NCI-H146 treated with DMSO at 0.1 percent for 48 hours (cell line): Measurements from ENCODE around the gene NCKIPSD.

Experiments used
- DNase-seq: peaks from one replicate; lab custom pipeline; 2025; ENCODE audit not compliant: unreplicated experiment; lab: John Stamatoyannopoulos, UW

NCKIPSD gene

DNA sequence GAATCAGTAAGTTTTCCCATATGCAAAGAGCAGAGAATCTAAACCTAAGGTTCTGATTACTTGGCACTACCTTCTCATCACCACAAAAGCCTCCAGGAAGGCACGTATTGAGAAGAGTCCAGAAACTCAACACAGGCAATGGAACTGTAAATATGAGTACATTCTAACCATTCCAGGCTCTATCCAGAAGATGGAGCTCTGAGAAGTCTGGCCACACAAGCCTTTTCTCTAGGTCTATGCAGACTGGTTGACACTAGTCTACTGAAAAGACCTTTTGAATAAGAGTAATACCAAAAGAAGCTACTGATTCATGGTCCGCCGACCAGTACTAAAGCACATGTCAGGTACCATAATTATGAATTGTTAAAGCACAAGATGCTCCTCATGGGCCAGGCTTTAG lies 12.2 kb upstream of the NCKIPSD start:
- DNase-seq: no peak

DNA sequence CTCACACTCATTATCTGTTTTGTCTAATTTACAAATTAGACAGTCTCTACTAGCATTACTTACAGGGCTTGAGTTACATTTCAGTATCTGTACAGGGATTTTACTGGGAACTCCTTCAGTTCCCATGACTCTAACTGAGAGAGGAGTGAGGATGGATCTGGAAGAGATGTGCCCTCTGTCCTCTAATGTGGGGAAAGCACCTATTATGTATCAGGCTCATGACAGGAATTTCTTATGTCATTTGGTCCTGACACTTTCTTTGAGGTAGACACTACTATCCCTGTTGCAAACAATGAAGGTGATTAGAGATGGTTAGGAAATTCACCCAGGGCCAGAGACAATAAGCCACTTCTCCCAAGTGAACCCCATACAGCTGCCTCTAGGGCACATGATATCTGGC lies 10.9 kb upstream of the NCKIPSD start:
- DNase-seq: no peak

DNA sequence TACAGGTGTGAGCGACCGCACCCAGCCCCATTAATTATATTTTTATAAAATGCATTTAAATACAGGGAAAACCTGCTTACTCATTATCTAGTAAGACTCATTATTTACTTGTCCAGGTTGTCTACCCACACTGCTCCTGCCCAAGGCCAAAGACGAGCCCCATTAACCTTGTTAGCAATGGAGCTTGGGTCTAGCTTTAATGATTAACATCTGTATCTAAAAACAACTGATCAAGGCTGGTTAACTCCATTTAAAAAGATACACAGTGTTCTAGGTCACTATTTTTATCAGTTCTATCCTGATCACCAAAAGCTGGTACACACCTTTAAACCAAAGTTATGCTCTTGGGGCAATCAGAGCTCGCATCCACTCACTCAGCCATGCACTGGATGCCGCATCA lies 10.4 kb upstream of the NCKIPSD start:
- DNase-seq: no peak

DNA sequence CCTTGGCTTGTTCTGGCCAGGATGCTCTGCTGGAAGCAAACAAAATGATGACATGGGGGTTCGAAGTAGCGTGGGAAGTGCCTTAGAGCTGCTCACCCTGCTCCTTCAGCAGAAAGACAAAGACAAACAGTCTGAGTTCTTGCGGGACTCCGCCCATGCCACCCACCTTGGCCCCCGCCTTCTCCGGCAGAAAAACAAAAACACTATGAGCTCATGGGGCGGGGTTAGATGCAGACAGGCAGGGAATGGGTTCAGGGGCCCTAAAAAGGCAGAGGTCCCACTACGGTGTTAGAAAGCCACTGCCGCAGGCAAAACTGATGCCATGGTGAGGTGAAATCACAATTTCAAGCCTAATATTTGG lies 9.7 kb upstream of the NCKIPSD start:
- DNase-seq: no peak

DNA sequence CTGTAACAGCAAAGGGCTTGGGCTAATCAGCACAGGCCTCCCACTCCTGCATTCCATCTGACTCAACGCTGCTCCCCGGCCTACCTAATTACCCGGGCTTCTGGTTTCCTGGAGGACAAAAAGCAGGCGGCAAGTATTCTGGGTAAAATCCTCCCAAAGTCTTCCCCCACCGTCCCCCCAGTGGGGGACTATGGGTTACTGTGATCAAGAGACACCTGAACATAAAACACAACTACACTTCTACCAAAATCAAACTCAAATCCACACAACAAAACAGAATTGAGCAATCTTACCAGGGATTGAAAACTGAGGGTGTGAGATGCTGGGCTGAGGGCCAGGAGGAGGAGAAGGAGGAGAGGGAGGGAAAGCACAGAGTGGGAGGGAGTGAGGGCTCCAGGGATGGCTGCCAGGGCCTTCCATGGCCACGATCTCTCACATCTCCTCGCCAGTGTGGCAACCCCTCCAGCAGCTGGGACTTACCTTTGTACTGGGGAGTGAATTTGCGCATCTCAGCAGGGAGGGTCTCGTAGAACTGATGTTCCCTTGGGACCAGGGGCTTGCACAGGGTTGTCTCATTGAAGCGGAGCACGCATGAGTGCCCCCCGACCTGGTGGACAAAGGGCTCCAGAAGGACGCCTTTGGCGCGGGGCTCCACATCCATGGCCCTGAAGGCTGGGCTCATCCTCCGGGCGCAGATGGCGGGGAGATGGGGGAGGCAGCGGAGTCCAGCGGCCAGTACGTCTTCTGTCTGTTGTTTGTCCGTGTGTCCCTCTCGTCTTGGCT lies 9.1 kb upstream of the NCKIPSD start:
- no peak for DNase-seq

DNA sequence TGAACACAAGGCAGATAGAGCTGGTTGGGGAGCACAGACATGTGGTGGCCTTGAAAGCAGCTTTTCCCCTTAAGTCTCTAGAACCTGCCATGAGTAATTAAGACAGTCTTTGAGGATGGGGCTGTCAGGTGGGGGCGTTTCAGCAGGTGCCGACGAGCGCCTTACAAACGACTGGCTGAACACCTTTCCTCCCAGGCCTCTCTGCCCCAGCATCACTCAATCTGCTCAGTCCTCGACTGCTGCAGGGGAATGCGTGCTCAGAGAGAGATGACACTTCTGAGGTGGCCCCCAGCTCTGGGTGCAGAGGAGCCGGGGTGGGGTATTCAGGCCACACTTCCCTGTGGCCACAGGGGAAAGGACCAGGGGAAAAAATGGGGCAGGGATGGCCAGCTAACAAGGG lies 8.1 kb upstream of the NCKIPSD start:
- no peak for DNase-seq

DNA sequence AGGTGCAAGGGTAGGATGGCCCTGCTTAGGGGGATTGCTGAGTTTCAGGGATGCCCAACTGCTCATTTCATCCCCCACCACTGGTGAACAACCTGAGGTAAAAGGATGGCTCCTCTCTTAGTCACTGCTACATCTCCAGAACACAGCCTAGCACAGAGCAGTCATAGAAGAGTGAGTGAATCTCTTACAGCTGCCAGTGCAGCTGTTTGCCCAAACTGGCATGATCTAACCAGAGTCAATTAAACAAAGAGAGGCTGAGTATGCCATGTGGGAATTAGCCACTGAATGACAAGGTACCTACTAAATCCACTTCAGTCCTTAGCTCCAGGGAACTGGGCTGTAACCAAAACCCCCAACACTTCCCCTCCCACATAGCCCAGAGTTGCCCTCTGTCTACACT lies 6.8 kb upstream of the NCKIPSD start:
- no peak for DNase-seq

DNA sequence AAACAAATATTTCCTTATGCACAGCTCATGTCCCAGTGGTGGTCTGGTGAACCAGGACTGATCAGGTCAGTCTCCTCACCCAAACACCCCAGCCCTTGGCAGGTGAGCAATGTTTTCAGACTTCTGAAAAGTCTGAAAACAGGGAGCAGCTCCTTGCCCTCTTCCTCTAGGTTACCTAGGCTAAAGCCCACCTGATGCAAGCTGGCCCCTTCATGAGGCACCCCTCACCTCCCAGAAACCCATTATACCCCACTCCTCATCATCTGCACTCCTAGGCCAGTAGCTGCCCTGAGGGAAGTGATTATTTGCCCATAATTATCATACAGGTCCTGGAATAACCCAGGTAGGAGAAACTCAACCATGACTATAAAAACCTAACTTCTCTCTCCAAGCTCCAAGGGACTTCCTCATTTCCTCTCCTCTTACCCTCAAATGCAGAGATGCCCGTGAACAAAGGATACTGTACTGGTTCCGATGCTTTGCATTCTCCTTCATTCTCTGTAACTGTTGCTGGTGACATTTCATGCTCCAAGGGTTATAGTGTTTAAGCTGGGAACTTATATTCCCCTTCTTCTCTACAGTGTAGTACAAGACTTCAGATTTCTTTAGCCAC lies 5.2 kb upstream of the NCKIPSD start:
- DNase-seq: no peak

DNA sequence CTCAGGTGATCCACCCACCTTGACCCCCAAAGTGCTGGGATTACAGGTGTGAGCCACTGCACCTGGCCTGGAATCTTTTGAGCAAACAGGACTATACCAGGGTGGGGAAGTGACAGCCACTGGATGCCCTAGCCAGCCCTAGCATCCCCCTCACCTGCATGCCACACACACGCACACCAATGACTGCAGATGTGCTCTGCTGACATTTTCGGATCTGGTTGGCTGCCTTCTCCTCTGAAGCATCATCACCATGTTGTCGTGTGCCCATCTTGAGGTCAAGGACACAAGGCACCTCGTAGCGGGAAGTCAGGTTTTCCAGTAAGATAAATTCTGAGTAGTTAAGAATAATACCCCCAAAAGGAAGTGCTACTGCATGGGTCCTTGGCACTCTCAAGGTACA lies 3.7 kb upstream of the NCKIPSD start:
- DNase-seq: no peak

DNA sequence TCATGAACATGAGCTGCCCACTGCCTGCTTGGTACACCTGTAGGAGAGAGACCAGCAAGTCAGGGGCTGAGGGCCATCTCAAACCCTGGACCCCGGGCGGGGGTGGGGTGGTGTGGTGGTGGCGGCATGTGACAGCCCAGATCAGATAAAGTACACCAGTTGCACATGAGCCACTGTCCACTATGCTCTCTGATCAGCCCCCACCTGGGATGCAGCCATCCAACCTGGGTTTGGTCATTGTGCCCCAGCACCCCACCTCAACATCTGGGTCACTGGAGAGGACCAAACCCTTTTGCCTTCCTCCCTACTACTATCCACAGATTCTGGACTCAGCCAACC lies 3.0 kb upstream of the NCKIPSD start:
- no peak for DNase-seq

DNA sequence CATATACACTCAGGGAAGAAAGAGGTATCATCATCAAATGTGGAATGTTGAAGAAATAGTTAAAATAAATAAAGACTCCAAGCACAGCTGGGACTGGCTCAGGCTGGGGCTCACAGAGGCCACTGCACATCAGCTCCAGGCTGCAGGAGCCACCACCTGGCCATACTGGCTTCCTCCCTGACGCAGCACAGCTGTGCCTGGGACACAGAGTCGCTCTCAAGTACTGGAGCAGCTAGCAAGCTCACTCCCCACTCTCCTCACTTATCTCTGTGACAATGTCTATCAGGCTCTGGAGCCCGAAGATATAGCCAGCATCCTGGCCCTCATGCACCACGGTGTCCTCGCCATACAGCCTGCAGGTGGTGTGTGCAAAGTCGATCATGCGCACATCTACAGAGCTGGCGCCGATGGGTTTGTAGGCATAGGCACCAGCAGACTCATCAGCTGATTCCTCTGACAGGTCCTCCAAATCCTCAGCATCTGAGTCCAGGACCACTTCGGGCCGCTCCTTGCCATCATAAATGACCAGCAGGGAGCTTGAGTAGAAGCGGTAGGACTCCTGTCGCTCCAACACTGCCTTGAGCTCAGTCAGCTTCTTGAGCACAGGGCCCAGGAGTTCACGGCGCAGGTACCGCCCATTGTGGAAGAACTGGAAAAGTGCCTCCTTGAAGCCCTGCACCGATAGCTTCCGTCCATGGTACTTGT lies 2.5 kb upstream of the NCKIPSD start:
- no peak for DNase-seq

DNA sequence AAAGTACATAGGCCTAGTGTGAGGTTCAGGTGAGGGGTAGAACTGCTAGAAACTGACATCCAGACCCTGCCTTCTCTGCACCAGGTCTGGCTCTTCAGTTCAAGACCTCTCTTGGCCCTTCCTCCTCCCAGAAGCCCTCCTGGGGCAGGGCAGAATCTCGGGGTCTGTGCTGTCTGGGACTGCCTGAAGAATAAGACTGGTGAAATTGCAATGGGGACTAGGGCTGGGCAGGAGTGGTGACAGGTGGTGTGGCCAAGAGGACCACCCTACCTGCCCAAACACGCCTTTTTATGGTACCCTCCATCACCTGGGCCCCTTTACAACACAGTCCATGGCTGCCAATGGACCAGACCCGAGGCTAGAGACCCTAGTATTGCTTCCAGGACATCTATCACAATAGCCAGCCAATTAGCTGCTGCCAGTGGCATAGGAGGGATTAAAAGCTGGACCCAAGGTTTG lies 1.5 kb upstream of the NCKIPSD start:
- DNase-seq: no peak

DNA sequence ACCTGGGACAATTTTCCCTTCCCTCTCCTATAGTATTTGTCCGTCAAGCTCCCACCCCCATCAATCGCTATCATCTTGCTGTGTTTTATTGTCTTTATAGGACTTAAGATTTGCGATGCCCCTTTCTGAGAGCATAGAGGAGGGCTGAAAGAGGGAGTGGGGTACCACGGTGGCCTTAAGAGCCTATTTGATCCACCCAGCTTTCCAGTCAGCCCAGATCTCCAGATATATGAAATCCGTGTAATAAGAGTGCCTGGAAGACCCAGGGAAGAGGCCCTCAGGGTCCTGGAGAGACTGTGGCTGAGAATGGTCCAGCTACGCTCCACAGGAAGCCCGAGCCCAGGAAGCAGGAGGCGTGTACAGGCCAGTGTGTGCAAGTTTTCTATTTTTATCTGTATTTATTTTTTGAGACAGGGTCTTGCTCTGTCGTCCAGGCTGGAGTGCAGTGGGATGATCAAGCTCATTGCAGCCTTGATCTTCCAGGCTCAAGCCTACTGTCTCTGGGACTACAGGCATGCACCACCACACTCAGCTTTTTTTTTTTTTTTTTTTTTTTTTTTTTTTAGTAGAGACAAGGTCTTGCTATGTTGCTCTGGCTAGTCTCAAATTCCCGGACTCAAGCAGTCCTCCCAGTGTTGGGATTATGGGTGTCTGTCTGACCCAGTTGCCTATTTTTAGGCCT lies 964 bp upstream of the NCKIPSD start:
- no peak for DNase-seq

DNA sequence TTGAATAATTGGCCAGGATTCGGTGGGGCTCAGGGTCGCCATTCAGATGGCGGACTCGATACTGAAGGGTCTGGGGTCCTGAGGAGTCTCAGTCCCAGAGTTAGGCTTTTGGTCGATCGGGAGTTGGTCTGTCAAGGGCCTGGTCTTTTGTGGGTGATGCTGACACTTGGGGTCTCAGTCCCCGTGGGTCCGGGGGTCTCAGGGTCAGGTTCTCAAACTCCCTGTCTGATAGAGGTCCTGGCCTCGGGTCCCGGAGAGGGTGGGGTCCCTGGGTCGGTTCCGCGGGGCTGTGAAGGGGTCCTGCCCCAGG lies 467 bp downstream of the NCKIPSD start:
- no peak for DNase-seq

DNA sequence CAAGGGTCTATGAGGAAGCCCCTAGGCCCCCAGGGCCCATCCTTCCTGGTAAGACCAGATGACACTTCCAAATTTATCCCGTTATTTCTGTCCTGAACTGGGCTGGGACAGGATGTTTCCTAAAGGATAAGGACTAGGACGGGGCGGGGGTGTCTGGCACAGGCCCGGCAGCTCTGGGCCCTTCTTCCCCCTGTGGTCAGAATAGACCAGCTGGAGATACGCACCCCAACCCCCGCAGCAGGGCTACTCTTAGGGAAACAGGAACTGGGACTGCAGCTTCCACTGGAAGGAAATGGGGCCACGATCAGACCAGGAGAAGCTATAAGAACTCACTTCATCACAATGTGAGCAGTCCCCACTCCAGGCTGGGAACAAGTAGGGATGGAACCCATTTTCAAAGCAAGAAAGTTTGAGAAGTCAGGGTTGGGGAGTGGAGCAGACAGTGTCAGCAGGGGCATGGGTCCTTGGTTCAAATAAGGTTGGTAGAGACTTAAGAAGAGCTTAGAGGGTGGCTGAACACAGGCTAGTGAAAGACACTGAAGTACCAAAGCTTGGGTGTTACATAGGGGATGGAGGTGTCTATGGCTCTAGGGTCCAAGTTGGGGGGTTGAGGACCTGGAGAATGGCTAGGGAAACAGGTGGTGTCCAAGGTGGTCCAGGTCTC lies 1.1 kb downstream of the NCKIPSD start:
- no peak for DNase-seq

DNA sequence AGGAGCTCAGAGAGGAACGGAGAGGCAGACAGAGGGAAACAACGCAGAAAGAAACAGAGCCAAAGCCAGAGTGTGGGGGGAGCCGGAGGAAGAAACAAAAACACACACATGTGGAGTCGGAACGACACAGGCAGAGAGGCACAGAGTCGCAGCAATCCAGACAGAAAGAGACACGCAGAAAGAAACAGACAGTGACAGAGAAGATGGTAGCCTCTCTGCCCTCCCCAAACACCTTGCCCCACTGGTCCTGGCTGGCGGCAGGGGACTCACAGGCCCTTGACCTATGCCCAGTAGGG lies 1.7 kb downstream of the NCKIPSD start:
- DNase-seq: no peak

DNA sequence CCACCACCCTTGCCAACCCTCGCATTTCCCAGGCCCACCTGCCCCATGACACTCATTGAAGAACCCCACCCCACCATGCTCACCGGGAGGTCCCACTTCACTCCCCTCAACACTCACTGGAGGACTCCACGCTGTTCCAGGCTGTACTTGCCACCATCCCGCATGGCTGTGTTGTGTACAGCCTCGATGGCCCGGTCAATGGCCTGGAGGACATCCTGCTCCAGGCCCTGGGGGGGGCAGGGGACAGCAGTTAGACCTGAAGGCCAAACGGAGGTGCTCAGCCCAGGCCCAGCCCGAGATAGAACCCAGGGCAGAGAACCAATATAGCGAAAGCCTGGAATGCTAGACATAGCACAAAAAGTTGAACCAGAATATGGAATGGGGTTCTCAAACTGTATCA lies 2.9 kb downstream of the NCKIPSD start:
- no peak for DNase-seq

DNA sequence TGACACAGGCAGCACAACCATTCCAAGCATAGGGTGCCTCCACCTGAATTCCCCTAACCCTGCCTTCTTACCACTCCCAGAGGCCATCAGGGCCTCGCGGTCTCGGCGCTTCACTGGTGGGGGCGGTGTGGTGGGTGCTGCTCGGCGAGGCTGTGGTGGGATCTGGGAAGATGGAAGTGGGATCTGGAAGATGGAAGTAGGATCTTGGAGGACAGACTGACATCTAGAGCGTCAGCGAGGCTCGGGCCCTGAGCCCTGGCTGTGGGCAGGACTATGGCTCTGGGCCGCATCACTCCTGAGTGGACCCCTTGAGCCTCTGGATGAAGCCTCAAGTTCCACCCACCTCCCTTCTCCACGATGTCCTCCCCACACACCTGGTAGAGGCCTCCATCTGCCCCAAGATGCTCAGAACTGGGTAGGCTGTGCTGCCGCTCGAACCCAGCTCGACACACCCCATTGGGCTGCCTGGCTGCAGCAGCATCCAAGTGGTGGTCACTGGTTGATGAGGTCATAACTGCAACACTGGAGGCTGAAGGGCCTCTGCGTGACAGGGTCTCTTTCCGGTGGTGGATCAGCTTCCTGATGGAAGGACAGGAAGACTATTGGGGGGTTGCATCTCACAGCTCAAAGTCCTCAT lies 3.6 kb downstream of the NCKIPSD start:
- DNase-seq: no peak

DNA sequence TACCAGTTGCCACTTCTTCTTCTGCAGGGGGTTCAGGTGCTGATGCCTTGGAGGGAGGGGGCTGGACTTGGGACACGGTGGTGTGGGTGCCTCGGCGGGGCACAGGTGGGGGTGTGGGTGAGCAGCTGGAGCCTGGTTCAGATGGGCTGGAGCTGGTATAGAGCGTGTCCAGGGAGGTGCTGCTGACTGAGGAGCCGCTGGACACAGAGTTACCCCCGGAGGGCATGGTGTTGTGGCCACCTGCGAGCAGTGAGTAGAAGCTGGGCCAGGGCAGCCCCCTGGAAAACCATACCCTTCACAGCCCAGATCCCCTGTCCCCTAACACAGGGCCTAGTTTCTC lies 4.2 kb downstream of the NCKIPSD start:
- no peak for DNase-seq

DNA sequence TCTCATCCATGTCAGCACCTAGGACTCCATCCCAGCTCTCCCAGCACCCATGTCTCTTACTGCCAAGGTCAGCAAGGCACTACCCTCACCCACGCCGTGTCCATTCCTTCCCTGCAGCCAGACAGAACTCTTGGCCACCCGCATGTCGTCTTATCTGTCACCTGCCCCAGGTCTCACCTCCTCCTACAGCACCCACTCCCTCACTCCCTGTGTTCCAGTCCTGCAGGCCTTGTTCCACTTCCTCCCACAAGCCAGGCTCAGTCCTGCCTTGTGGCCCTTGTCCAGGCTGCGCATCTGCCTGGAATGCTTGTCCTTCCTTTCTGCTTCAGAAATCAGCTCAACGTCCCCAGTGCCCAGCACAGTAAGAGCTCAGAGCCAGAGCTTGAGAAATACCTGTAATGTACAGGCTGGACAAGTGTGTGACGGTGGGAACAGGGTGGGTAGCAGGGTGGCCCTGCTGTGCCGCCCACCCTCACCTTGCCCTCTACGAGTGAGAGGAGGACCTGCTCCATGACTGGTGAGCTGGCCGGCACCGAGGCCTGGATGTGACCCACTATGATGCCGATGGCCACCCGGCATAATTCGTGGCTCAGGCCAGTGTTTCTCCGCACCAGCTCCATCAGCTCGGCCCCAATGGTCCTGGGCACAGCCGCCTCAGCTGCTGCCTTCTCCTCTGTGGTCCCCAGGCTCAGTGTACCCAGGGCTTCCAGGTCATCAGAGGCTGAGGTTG lies 4.7 kb downstream of the NCKIPSD start:
- DNase-seq: no peak
